GM21528 (cell line): ENCODE measurements around the gene MS4A5.
"Not testable (repeated sequence)": the region's sequence is repeated elsewhere in the genome, so short reads cannot be mapped to it uniquely, and the experiment has no call there.

Source experiments
- ATAC-seq: cut with Tn5 transposase; IDR thresholded peaks from one replicate; pipeline ENCODE4 v1.9.1; 2021; ENCODE audit warnings: mild to moderate bottlenecking, moderate library complexity; ENCODE audit not compliant: unreplicated experiment, low FRiP score

MS4A5 gene, protein sequence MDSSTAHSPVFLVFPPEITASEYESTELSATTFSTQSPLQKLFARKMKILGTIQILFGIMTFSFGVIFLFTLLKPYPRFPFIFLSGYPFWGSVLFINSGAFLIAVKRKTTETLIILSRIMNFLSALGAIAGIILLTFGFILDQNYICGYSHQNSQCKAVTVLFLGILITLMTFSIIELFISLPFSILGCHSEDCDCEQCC

DNA sequence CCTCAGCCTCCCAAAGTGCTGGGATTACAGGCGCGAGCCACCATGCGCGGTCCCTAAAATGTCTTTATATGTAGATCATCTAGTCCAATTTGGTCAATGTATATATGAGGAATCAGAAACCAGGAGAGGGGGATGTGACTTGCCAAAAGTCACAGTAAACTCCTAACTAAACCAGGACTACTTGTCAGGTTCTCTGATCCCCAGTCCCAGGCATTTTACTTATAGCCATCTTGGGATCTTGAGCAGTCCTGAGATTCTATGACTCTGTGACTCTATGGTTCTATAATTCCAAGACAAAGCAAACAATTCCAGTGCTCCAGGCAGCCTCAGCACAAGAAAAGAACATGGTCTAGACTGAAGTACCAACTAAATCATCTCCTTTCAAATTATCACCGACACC is at the start of gene MS4A5:
Gene MS4A5, plus strand, starts transcription at position 301 of the 400 bp plus-strand sequence. CDS start 103 bp downstream, outside the sequence.
- ATAC-seq, result no peak

DNA sequence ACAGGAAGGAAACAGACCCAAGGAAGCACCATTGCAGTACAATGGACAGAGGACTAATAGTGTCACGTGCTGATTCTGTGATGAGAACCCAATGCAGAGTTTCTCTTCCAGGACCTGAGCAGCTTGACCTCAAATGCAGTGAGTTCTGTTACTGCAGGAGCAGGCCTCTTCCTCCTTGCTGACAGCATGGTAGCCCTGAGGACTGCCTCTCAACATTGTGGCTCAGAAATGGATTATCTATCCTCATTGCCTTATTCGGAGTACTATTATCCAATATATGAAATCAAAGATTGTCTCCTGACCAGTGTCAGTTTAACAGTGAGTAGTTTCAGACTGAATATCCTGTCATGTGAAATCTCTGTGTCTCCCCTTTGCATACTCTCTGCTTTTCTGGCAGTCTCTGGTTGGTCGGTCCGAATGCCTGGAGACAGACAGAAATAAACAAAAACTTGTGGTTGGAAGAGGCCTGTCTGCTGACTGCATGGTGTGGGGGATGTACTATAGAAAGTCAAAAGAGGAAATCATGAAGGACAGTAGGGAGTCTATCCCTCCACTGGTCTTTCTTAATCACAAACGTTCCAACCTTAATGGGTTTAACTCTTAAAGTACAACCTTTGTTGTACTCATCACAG is 40.0 kb upstream of the MS4A5 start:
- peak; percentile 90 for ATAC-seq

DNA sequence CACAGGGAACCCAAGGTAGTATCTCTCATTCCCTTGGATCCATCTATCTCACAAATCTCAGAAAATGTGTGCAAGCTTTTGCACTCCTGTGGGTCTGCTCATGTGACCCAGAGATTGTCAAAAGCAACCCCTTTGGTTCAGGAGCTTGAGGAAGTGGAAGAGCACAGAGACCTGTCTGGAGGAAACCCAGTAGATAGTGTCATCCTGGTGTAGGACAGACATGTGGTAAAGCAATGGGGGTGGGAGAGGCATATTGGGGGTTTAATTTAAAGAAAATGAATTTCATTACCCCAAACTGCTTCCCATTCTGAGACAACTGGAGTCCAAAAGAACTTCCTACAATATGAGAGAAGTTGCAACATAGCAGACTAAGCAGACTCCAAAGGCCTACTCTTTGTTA is 39.0 kb upstream of the MS4A5 start:
- ATAC-seq, result no peak

DNA sequence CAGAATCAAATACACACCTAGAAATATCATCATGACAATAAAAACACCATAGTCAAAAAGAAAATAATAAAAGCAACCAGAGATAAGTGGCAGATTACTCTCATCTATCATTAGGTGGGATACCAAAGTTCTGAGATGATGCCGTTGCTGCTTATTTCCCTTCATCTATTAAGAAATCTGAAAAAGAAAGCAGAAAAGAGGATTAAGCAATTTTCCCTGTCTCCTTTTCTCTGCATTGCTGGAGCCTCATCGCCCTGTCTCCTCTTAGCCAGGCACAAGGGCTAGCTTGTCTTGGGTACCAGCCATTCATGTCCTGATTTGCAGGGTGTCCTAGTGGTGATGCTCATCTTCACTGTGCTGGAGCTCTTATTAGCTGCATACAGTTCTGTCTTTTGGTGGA is 37.0 kb upstream of the MS4A5 start:
- no peak for ATAC-seq

DNA sequence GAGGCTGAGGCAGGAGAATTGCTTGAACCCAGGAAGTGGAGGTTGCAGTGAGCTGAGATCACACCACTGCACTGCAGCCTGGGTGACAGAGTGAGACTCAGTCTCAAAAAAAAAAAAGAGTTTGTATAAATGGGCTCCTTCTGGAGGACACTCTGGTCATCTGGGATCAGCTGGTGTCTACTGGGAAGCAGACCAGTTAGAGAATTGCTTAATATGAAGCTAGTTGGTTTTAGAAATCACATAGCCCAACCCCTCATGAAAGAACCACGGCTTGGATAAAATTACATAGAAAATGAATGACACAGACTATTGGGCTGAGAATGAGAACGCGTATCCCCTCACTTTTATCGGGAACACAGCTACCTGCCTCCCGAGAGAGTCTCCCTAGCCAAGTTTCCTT is 36.4 kb upstream of the MS4A5 start:
- ATAC-seq, result no peak

DNA sequence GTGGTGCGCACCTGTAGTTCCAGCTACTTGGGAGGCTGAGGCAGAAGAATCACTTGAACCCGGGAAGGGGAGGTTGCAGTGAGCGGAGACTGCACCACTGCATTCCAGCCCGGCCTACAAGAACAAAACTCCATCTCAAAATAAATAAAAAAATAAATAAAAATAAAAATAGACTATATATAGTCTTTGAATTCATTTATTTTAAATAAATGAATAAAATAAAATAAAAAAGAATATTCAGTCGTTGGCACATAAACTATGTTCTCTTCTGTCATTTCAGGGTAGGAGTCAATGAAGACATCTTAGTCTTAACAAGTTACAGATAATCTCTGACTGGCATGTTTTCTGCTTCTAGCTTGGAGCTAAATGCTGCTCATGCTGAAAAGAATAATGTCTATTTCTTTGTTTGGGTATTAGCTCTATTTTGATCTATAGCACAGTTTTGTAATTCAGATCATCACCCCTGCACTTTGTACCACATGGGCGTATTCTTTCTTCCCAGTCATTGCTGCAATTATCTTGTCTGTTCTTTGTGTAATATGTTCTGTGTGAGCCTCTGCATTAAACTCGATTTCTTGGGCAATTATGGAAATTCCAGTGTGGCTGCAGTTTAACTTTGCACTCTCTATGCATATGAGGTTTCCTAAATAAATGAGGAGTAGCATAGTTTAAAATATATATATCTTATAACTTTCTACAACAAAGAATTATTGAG is 34.5 kb upstream of the MS4A5 start:
- ATAC-seq, result no peak

DNA sequence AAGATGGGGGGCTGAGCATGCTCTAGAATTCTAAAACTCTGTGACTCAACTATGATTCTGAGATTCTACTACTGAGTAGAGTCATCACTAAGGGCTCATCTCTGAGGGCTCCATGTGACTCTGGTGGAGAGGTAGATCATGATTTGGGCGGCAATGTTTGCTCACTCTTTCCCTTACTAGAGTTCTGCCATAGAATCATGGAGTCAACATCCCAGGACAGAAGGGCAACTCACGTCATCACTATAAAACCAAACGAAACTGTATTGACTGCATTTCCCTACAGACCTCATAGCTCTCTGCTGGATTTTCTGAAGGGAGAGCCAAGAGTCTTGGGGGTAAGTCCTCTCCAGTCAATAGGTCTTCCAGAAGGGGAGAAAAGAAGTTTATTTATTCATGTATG is 33.0 kb upstream of the MS4A5 start, which contains the start of gene MS4A14:
Gene MS4A14, plus strand, starts transcription at position 78 of the 400 bp plus-strand sequence. Its CDS starts 120 bp downstream, at position 198.
- peak; percentile 26 for ATAC-seq

DNA sequence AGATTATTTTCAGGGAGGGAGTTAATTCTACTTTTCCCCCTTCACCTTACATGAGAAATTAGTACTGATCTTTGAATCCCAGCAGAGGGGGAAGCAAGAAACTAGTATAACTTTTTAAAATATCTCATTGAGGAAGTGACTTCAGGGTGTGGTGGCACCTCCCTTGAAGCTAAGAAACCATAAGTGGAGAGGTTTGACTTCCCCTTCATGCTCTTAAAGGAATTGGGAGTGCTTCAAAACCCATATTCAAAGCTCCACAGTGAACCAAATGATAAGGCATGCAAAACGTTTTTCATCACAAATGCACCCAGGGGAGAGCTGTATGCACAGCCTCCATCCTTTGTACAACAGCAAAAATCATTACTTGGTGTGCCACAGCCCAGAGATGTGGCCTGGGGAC is 32.6 kb upstream of the MS4A5 start:
- ATAC-seq, result peak; percentile 73

DNA sequence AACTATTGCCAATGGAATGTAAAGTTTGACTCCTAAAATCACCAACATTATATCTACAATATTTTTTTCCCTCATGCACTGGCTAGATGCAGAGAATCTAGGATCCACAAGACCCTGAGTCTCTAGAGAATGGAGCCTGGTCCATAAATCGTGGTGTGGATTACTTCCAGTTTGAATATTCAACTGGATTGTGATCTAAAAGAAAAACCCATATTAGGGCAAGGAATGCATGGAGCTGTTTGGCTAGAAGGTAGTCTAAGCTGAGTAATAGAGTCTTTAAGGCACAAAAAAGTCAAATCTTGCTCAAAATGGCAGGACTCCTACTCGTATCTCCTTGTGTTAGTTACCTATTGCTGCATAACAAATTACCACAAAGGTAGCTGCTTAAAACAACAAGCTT is 9.4 kb upstream of the MS4A5 start:
- ATAC-seq, result no peak

DNA sequence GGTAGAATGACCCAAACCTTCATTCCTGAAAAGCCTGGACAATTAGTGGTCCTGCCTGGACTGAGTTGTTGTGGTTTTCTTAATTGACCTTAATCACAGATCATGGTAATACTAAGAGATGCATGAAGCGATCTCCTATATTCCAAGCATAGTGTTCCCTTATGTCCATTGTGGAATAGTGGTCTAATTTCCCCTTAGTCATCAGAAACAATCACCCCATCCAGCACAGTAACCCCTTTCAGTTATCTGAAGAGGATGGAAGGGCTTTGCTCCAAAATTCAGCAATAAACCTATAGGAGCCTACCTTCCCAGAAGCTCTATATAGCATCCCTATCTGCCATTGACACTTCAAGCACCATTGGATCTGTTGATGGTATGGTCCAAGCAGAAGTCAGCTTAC is 6.8 kb upstream of the MS4A5 start:
- no peak for ATAC-seq

DNA sequence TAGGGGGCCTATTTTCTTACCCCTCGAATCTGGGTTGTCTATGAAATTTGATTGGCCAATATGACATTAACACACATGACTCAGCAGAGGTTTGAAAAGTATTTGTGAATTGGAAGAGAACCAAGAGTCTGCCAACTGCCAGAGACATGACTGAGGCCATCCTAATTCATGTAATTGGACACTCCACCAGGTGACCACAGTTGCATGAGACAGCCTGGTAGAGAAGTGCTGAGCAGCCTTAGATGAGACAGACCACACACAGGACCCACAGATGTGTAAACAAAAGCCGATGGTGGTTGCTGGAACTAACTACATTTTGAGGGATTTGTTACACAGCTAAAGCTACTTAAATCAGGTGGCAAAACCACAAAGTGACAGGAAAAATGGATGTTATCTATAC is 855 bp upstream of the MS4A5 start:
- no peak for ATAC-seq

DNA sequence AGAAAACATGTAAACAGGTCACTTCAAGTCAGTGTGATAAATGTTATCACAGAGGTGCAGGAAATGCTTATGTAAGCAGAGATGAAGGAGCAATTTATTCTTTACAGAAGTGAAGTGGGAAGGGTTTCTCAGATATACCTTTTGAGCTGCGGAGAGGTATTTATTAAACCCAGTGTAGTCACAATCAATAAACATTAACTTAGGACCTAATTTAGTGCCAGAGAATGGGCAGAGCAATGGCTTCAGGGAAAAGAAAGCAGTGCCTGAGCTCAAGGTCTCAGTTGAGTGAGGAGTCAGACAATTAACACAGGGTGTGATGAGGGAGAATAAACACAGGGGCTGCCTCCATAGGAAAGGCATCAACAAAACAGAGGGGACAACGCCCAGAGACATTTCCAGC is 1.9 kb downstream of the MS4A5 start:
- no peak for ATAC-seq

DNA sequence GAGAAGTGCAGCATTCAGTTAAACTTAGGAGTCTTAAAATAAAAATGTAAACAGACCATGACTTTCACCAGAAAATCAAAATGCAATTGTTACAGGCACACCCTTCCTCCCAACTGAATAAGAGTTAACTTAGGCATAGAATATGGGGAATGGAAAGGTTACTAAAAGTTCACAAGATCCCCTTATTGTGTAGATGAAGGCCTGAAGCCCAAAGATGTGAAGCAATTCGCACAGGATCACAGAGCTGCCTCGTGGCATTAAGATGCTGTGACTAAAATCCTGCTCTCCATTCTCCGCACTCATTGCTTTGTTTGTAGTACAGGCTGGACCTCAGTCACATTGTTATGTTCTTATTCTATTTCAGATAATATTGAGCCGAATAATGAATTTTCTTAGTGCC is 4.0 kb downstream of the MS4A5 start:
- ATAC-seq, result no peak

DNA sequence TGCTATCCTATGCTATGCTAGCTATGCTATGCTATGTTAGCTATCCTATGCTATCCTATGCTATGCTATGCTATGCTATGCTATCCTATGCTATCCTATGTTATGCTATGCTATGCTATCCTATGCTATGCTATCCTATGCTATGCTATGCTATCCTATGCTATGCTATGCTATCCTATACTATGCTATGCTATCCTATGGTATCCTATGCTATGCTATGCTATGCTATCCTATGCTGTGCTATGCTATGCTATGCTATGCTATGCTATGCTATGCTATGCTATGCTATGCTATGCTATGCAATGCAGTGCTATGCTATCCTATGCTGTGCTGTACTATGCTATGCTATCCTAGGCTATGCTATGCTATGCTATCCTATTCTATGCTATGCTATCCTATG is 17.7 kb downstream of the MS4A5 start:
- ATAC-seq, result no peak

DNA sequence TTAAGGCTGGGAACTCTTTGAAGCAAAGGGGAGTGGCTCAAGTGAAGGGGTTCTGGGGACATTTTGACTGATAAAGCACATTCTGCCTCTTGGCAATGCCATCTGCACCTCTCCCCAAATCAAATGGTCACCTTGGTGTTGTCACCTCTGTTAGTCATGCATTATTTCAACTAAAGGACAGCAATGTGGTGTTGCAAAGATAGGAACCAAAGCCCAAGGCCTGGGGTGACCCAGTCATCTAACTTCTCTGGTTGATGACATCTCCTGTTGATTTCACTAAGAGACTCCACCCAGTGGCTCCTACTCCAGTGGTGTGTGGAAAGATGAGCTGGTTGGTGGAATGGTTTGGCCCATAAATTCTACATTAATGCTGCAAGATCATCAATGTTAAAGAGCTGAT is 18.5 kb downstream of the MS4A5 start:
- ATAC-seq, result no peak

DNA sequence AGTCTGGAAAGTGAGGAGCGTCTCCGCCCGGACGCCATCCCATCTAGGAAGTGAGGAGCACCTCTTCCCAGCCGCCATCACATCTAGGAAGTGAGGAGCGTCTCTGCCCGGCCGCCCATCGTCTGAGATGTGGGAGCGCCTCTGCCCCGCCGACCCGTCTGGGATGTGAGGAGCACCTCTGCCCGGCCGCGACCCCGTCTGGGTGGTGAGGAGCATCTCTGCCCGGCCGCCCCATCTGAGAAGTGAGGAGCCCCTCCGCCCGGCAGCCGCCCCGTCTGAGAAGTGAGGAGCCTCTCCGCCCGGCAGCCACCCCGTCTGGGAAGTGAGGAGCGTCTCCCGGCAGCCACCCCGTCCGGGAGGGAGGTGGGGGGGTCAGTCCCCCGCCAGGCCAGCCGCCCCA is 21.8 kb downstream of the MS4A5 start:
- not testable (repeated sequence) for ATAC-seq

DNA sequence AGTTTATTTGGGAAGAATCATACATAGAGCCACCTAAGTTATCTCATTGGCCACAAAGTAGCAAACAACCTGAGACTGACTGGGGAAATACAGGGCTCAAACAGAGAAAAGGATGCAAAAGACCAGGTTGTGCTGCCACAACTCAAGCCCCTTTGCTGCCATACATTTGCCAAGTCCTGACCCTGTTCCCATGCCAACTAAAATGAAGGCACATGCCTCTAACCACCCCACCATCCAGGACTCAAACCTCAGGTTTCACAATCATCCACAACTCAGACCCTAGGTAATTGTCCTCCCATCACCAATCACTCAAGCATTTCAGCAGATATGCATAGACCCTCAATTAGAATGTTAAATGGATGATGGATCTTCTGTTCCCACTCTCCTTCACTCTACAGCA is 24.8 kb downstream of the MS4A5 start:
- no peak for ATAC-seq

DNA sequence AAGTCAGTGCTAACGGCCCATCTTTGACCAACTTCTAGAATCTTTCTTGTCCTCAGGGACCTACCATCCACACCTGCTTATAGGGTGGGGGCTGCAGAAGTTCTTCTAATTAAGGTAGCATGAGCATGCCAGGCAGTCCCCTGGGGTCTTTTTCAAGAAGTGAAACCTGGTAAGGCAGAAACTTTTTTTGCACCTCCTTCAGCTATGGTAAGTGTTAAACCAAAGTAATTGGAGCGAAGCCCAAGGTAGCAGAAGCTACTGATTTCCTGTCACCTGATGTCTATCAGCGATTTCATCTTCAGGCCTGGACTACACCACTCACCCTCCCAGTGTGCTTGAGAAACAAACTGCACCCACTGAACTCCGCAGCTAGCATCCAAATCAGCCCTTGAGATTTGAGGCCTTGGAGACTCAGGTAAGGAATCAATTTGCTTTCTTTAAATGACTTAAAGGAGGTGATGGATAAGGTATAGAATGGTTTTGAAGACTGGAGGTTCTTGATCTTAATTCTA is 26.2 kb downstream of the MS4A5 start, which contains the start of gene MS4A1:
Gene MS4A1, plus strand, starts transcription at position 317 of the 512 bp plus-strand sequence. CDS start 6,528 bp downstream, outside the sequence.
- ATAC-seq, result peak; percentile 88

DNA sequence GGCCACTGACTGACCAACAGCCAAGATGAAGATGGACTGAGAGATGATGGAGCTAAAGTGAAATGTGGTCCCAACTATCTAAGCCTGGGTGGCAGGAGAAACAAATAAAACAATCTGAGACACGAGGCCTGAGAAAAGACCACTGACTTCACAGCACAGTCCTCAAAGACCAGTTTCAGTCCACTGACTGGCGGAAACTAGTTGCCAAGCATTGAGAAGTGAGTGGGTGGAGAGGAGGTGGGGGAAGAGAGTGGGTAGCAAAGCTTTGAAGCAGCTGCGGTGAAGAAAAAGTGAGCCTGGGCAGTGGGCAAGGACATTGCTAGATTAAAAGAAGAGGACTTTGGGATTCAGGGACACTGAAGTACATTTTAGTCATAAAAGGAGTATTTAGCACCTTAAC is 28.2 kb downstream of the MS4A5 start:
- ATAC-seq, result peak; percentile 38

DNA sequence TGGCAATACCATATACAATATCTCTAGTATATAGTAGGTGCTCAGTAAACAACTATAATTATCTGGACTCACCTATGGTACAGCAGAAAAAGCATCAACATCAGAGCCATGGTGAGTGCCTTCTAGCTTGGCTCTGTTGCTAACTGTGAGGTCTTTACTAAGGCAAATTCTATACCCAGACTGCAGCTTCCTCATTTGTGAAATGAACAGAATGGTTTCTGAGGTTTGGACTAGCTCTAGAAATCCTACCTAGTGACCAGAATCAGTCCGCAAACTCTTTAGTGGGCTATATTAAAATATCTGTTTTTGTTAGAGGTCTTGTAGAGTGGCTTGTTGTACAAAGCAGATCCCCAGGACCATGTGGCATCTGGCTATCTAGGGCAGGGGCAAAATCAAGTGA is 30.0 kb downstream of the MS4A5 start:
- no peak for ATAC-seq

DNA sequence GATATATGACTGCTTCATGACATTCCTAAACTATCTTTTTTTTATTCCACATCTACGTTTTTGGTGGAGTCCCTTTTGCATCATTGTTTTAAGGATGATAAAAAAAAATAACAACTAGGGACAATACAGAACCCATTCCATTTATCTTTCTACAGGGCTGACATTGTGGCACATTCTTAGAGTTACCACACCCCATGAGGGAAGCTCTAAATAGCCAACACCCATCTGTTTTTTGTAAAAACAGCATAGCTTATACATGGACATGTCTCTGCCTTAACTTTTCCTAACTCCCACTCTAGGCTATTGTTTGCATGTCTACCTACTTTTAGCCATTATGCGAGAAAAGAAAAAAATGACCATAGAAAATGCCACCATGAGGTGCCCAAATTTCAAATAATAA is 39.5 kb downstream of the MS4A5 start:
- ATAC-seq, result no peak
